Measurements from ENCODE around the gene PNKD.

PNKD gene

DNA sequence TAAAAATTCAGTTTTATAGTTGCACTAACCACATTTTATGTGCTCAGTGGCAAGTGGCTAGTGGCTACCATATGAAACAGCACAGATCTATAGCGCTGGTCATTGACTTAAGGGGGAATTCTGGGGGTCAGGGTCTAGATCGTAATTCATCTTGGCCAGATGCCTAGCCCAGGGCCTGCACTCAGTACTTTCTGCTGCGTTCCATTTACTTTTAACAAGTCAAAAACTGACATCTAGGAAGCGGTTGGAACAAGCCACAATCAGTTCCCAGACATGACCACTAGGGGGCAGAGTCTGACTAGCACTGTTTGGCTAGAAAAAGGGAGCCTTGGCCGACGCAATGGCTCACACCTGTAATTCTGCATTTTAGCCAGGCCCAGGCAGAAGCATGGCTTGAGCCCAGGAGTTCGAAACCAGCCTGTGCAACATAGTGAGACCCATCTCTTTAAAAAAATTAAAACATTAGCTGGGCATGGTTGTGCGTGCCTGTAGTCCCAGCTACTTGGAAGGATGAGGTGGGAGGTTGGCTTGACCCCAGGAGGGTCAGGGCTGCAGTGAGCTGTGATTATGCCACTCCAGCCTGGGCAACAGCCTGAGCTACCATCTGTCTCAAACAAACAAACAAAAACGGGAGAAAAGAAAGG is 31.0 kb downstream of the PNKD start:
- Histone ChIP-seq H3K4me3 (ENCODE audit: low read length) (no peak overlapping the region), H3F3A (ENCODE audit: control insufficient read depth, insufficient read depth) (no peaks in the 10 kb centered on the region), H3K79me2 (ENCODE audit: control insufficient read depth, low read length) (no peaks in the 10 kb centered on the region), H3K27me3 (ENCODE audit: control insufficient read depth, low read length) (no peaks in the 10 kb centered on the region), H3K4me2 (ENCODE audit: low read length) (no peak overlapping the region), H3K4me1 (ENCODE audit: control insufficient read depth, low read length) (peaks cover 9% of the 10 kb centered on the region), H3K9me2 (replicated peaks; ENCODE audit: control insufficient read depth, low read length) (no peaks in the 10 kb centered on the region), H3K9me3 (ENCODE audit: control insufficient read depth, insufficient read depth, low read length) (no peaks in the 10 kb centered on the region), H3K36me3 (ENCODE audit: control insufficient read depth, low read length) (no peaks in the 10 kb centered on the region), H3K27ac (ENCODE audit: low read depth, low read length) (no peak overlapping the region), H4K20me1 (ENCODE audit: control insufficient read depth, insufficient read depth, low read depth, low read length) (no peaks in the 10 kb centered on the region)
- TF ChIP-seq, protein P1, sequence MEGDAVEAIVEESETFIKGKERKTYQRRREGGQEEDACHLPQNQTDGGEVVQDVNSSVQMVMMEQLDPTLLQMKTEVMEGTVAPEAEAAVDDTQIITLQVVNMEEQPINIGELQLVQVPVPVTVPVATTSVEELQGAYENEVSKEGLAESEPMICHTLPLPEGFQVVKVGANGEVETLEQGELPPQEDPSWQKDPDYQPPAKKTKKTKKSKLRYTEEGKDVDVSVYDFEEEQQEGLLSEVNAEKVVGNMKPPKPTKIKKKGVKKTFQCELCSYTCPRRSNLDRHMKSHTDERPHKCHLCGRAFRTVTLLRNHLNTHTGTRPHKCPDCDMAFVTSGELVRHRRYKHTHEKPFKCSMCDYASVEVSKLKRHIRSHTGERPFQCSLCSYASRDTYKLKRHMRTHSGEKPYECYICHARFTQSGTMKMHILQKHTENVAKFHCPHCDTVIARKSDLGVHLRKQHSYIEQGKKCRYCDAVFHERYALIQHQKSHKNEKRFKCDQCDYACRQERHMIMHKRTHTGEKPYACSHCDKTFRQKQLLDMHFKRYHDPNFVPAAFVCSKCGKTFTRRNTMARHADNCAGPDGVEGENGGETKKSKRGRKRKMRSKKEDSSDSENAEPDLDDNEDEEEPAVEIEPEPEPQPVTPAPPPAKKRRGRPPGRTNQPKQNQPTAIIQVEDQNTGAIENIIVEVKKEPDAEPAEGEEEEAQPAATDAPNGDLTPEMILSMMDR (IDR thresholded peaks at IDR 0.05; ENCODE audit: low read depth, low read length, poor library complexity, severe bottlenecking) = peak; percentile 97
- no peak for TF ChIP-seq EZH2phosphoT487 (IDR thresholded peaks at IDR 0.05; ENCODE audit: borderline replicate concordance, low read length)

GRCh38 chr2:218305383-218305782 is 35.1 kb downstream of the PNKD start:
- H3K9me3 ChIP-seq (ENCODE audit: control insufficient read depth, insufficient read depth, low read length) = no peaks in the 10 kb centered on the region
- H3F3A ChIP-seq (ENCODE audit: control insufficient read depth, insufficient read depth) = no peaks in the 10 kb centered on the region
- H3K4me3 ChIP-seq (ENCODE audit: low read length) = no peak overlapping the region
- H3K4me1 ChIP-seq (ENCODE audit: control insufficient read depth, low read length) = peaks cover 13% of the 10 kb centered on the region
- TF ChIP-seq EZH2phosphoT487 (IDR thresholded peaks at IDR 0.05; ENCODE audit: borderline replicate concordance, low read length) = no peak
- TF ChIP-seq, protein P1 (IDR thresholded peaks at IDR 0.05; ENCODE audit: low read depth, low read length, poor library complexity, severe bottlenecking) = no peak
- no peak overlapping the region for H3K4me2 ChIP-seq (ENCODE audit: low read length)
- no peaks in the 10 kb centered on the region for H4K20me1 ChIP-seq (ENCODE audit: control insufficient read depth, insufficient read depth, low read depth, low read length)
- H3K27me3 ChIP-seq (ENCODE audit: control insufficient read depth, low read length) = no peaks in the 10 kb centered on the region
- no peaks in the 10 kb centered on the region for H3K36me3 ChIP-seq (ENCODE audit: control insufficient read depth, low read length)
- no peaks in the 10 kb centered on the region for H3K9me2 ChIP-seq (replicated peaks; ENCODE audit: control insufficient read depth, low read length)
- no peak overlapping the region for H3K27ac ChIP-seq (ENCODE audit: low read depth, low read length)
- H3K79me2 ChIP-seq (ENCODE audit: control insufficient read depth, low read length) = no peaks in the 10 kb centered on the region

- H3K9me2 ChIP-seq (replicated peaks; ENCODE audit: control insufficient read depth, low read length) = no peaks in the 10 kb centered on the region
- no peak overlapping the region for H3K27ac ChIP-seq (ENCODE audit: low read depth, low read length)
- TF ChIP-seq EZH2phosphoT487 (IDR thresholded peaks at IDR 0.05; ENCODE audit: borderline replicate concordance, low read length) = no peak
- TF ChIP-seq, protein P1 (IDR thresholded peaks at IDR 0.05; ENCODE audit: low read depth, low read length, poor library complexity, severe bottlenecking) = no peak
- no peaks in the 10 kb centered on the region for H3K36me3 ChIP-seq (ENCODE audit: control insufficient read depth, low read length)
- no peaks in the 10 kb centered on the region for H3F3A ChIP-seq (ENCODE audit: control insufficient read depth, insufficient read depth)
- H3K9me3 ChIP-seq (ENCODE audit: control insufficient read depth, insufficient read depth, low read length) = no peaks in the 10 kb centered on the region
- peaks cover 10% of the 10 kb centered on the region for H3K4me1 ChIP-seq (ENCODE audit: control insufficient read depth, low read length)
- no peak overlapping the region for H3K4me2 ChIP-seq (ENCODE audit: low read length)
- H3K79me2 ChIP-seq (ENCODE audit: control insufficient read depth, low read length) = no peaks in the 10 kb centered on the region
- H3K27me3 ChIP-seq (ENCODE audit: control insufficient read depth, low read length) = no peaks in the 10 kb centered on the region
- H3K4me3 ChIP-seq (ENCODE audit: low read length) = no peak overlapping the region
- H4K20me1 ChIP-seq (ENCODE audit: control insufficient read depth, insufficient read depth, low read depth, low read length) = no peaks in the 10 kb centered on the region
Observed at GRCh38 chr2:218306184-218306920, 36.0 kb downstream of the PNKD start.
